WTC11 (cell line): ENCODE data around the gene SH2D5. TPM values are rescaled to one million over a fixed set of nuclear protein-coding genes. Genes with fewer than 3 reads are reported as not detected.
A peak's percentile ranks its signal among the peaks of the same experiment; 100 is the strongest.

Experiments
- ATAC-seq: fragments of 200-7000 bp; cut with Tn5 transposase; 2 replicates; pipeline ENCODE4 v1.10.0; 2021; ENCODE audit warnings: mild to moderate bottlenecking, moderate library complexity
- CTCF ChIA-PET: fragments of 300-600 bp; sonication (Branson Sonifier 250); formaldehyde crosslinking; loops from one replicate; lab custom pipeline; 2021; ENCODE audit warnings: antibody characterized with exemption; lab: Charles Lee
- POLR2A ChIA-PET: fragments of 350-600 bp; sonication (Branson Sonifier 250); formaldehyde crosslinking; loops from one replicate; lab custom pipeline; 2021; ENCODE audit warnings: antibody characterized with exemption; lab: Charles Lee
- DNase-seq: peaks from one replicate; pipeline ENCODE4 v3.0.0; 2021; ENCODE audit warnings: low spot score
- H3K27ac Mint-ChIP-seq: 2 replicates; pipeline ENCODE4 v1.8.0; 2021; ENCODE audit warnings: mixed read lengths
- H3K27me3 Mint-ChIP-seq: 2 replicates; pipeline ENCODE4 v1.8.0; 2021; ENCODE audit warnings: low read depth, mild to moderate bottlenecking, moderate library complexity, mixed read lengths
- H3K36me3 Mint-ChIP-seq: 2 replicates; pipeline ENCODE4 v1.8.0; 2021; ENCODE audit warnings: mixed read lengths
- H3K4me1 Mint-ChIP-seq: 2 replicates; pipeline ENCODE4 v1.8.0; 2022; ENCODE audit warnings: mixed read lengths
- H3K4me3 Mint-ChIP-seq: 2 replicates; pipeline ENCODE4 v1.8.0; 2021; ENCODE audit warnings: mild to moderate bottlenecking, moderate library complexity, mixed read lengths
- H3K9me3 Mint-ChIP-seq: 2 replicates; pipeline ENCODE4 v1.8.0; 2021; ENCODE audit warnings: mixed read lengths
- ATF1 ChIP-seq: sonication (generic); formaldehyde crosslinking; IDR thresholded peaks from 2 replicates; pipeline ENCODE4 v1.8.1; 2023; ENCODE audit warnings: mild to moderate bottlenecking, moderate library complexity, missing genetic modification reagents
- CREM ChIP-seq: sonication (generic); formaldehyde crosslinking; IDR thresholded peaks from 2 replicates; pipeline ENCODE4 v1.8.1; 2022; ENCODE audit warnings: mild to moderate bottlenecking, missing genetic modification reagents, moderate library complexity
- ELF4 ChIP-seq: sonication (generic); formaldehyde crosslinking; IDR thresholded peaks from 2 replicates; pipeline ENCODE4 v1.8.1; 2022; ENCODE audit warnings: low read depth, mild to moderate bottlenecking, moderate library complexity, missing genetic modification reagents
- ETV6 ChIP-seq: sonication (generic); formaldehyde crosslinking; IDR thresholded peaks from 2 replicates; pipeline ENCODE4 v1.8.1; 2022; ENCODE audit warnings: mild to moderate bottlenecking, missing genetic modification reagents
- GRHL2 ChIP-seq: fragments of 250-450 bp; sonication (Bioruptor Pico); IDR thresholded peaks from 2 replicates; pipeline ENCODE4 v1.8.0; 2022; ENCODE audit warnings: mild to moderate bottlenecking, moderate library complexity; ENCODE audit not compliant: insufficient replicate concordance, severe bottlenecking
- HMGA2 ChIP-seq: fragments of 250-450 bp; sonication (Bioruptor Pico); IDR thresholded peaks from 2 replicates; pipeline ENCODE4 v1.4.0; 2021; ENCODE audit warnings: mild to moderate bottlenecking, moderate library complexity
- JAZF1 ChIP-seq: fragments of 250-450 bp; sonication (Bioruptor Pico); IDR thresholded peaks from 2 replicates; pipeline ENCODE4 v1.9.0; 2021; ENCODE audit warnings: moderate library complexity, mild to moderate bottlenecking, inconsistent platforms
- JUN ChIP-seq: sonication (generic); formaldehyde crosslinking; IDR thresholded peaks from 2 replicates; pipeline ENCODE4 v1.8.0; 2023; ENCODE audit warnings: mild to moderate bottlenecking, missing genetic modification reagents
- MYBL2 ChIP-seq: sonication (generic); formaldehyde crosslinking; IDR thresholded peaks from 2 replicates; pipeline ENCODE4 v1.8.1; 2023; ENCODE audit warnings: mild to moderate bottlenecking, moderate library complexity, missing genetic modification reagents
- NR1H2 ChIP-seq: sonication (generic); formaldehyde crosslinking; IDR thresholded peaks from 2 replicates; pipeline ENCODE4 v1.9.0; 2021; ENCODE audit warnings: mild to moderate bottlenecking, moderate library complexity, missing genetic modification reagents
- NR2C2 ChIP-seq: sonication (generic); formaldehyde crosslinking; IDR thresholded peaks from 2 replicates; pipeline ENCODE4 v1.8.0; 2022; ENCODE audit warnings: mild to moderate bottlenecking, missing genetic modification reagents
- RORB ChIP-seq: fragments of 250-450 bp; sonication (Bioruptor Pico); IDR thresholded peaks from 2 replicates; pipeline ENCODE4 v1.9.0; 2021; ENCODE audit warnings: mild to moderate bottlenecking
- SP1 ChIP-seq: sonication (generic); formaldehyde crosslinking; conservative IDR thresholded peaks from 2 replicates; pipeline ENCODE4 v1.8.1; 2022; ENCODE audit warnings: missing genetic modification reagents
- ZBTB21 ChIP-seq: sonication (generic); formaldehyde crosslinking; IDR thresholded peaks from 2 replicates; pipeline ENCODE4 v1.8.1; 2023; ENCODE audit warnings: mild to moderate bottlenecking, missing genetic modification reagents, borderline replicate concordance
- ZNF121 ChIP-seq: sonication (generic); formaldehyde crosslinking; IDR thresholded peaks from 2 replicates; pipeline ENCODE4 v1.8.0; 2023; ENCODE audit warnings: missing genetic modification reagents
- ZNF317 ChIP-seq: sonication (generic); formaldehyde crosslinking; IDR thresholded peaks from 2 replicates; pipeline ENCODE4 v1.8.1; 2023; ENCODE audit warnings: low read depth, mild to moderate bottlenecking, moderate library complexity, missing genetic modification reagents, borderline replicate concordance
- total RNA-seq: library from RNA; stranded (reverse); gene quantifications from 3 replicates; pipeline ENCODE4 v1.2.3, GENCODE V29; 2021
- TF ChIP-seq, protein P1 (sequence below): sonication (generic); formaldehyde crosslinking; IDR thresholded peaks from 2 replicates; pipeline ENCODE4 v1.8.0; 2022; ENCODE audit warnings: mild to moderate bottlenecking, missing genetic modification reagents
- TF ChIP-seq, protein P2 (sequence below): sonication (generic); formaldehyde crosslinking; IDR thresholded peaks from 2 replicates; pipeline ENCODE4 v1.8.1; 2022; ENCODE audit warnings: mild to moderate bottlenecking, missing genetic modification reagents, moderate library complexity, borderline replicate concordance
- TF ChIP-seq, protein P3 (sequence below): sonication (generic); formaldehyde crosslinking; IDR thresholded peaks from 2 replicates; pipeline ENCODE4 v1.8.1; 2022; ENCODE audit warnings: low read depth, mild to moderate bottlenecking, moderate library complexity, missing genetic modification reagents, borderline replicate concordance
- TF ChIP-seq, protein P4 (sequence below): sonication (generic); formaldehyde crosslinking; IDR thresholded peaks from 2 replicates; pipeline ENCODE4 v1.8.1; 2022; ENCODE audit warnings: low read depth, missing genetic modification reagents, borderline replicate concordance
- TF ChIP-seq, protein P5 (sequence below): sonication (generic); formaldehyde crosslinking; IDR thresholded peaks from 2 replicates; pipeline ENCODE4 v1.8.1; 2023; ENCODE audit warnings: mild to moderate bottlenecking, missing genetic modification reagents, borderline replicate concordance
- TF ChIP-seq, protein P6 (sequence below): sonication (generic); formaldehyde crosslinking; conservative IDR thresholded peaks from 2 replicates; pipeline ENCODE4 v1.8.1; 2022; ENCODE audit warnings: mild to moderate bottlenecking, missing genetic modification reagents

SH2D5 gene
- total RNA-seq, 1 experiment from 2014 or later: 13.8 TPM

DNA sequence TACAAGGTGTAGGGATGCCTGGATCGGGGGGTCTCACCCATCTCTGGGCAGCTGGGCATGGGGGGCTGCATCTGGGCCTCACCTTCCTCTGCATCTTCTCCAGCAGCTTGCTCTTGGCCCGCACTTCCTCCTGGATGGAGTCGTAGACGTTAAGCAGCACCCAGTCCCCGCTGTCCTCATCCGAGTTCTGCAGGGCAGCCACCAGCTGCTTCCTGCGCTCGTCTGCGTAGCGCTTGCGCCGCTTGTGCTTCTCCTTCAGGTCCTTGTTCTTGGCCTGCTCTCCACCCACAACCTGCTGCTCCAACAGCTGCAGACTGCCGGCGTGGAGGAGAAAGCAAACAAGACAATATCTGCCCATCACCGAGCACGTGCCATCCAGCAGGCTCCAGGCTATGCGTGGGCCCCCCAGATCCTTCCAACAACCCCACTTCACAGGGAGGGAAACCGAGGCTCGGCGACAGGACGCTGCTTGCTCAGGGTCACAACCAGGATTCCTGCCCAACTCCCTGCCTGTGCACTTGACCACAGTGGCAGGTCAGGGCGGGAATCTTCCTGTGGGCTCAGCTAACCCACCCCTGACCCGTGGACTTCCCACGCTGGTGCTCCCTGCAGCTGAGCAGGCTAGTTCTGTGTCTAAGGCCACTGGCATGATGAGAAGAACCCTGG lies 49.8 kb downstream of the SH2D5 start:
- DNase-seq (no peak), ATAC-seq (no peak)
- Mint-ChIP-seq H3K36me3 (peaks cover 11% of the 10 kb centered on the region), H3K27me3 (no peaks in the 10 kb centered on the region), H3K27ac (no peak overlapping the region), H3K9me3 (no peaks in the 10 kb centered on the region), H3K4me1 (no peaks in the 10 kb centered on the region), H3K4me3 (no peak overlapping the region)
- TF ChIP-seq ELF4 (CRISPR knock-in tag): no peak
- no peak for TF ChIP-seq NR1H2 (CRISPR knock-in tag)
- no peak for TF ChIP-seq MYBL2 (CRISPR knock-in tag)
- no peak for TF ChIP-seq JUN (CRISPR knock-in tag)
- no peak for TF ChIP-seq ZNF121
- no peak for TF ChIP-seq ATF1 (CRISPR knock-in tag)
- TF ChIP-seq, protein P1, sequence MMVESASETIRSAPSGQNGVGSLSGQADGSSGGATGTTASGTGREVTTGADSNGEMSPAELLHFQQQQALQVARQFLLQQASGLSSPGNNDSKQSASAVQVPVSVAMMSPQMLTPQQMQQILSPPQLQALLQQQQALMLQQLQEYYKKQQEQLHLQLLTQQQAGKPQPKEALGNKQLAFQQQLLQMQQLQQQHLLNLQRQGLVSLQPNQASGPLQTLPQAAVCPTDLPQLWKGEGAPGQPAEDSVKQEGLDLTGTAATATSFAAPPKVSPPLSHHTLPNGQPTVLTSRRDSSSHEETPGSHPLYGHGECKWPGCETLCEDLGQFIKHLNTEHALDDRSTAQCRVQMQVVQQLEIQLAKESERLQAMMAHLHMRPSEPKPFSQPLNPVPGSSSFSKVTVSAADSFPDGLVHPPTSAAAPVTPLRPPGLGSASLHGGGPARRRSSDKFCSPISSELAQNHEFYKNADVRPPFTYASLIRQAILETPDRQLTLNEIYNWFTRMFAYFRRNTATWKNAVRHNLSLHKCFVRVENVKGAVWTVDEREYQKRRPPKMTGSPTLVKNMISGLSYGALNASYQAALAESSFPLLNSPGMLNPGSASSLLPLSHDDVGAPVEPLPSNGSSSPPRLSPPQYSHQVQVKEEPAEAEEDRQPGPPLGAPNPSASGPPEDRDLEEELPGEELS (CRISPR knock-in tag): no peak
- no peak for TF ChIP-seq CREM (CRISPR knock-in tag)
- TF ChIP-seq, protein P2, sequence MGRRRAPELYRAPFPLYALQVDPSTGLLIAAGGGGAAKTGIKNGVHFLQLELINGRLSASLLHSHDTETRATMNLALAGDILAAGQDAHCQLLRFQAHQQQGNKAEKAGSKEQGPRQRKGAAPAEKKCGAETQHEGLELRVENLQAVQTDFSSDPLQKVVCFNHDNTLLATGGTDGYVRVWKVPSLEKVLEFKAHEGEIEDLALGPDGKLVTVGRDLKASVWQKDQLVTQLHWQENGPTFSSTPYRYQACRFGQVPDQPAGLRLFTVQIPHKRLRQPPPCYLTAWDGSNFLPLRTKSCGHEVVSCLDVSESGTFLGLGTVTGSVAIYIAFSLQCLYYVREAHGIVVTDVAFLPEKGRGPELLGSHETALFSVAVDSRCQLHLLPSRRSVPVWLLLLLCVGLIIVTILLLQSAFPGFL (CRISPR knock-in tag): no peak
- TF ChIP-seq JAZF1 (CRISPR knock-in tag): no peak
- TF ChIP-seq RORB: no peak
- TF ChIP-seq, protein P3, sequence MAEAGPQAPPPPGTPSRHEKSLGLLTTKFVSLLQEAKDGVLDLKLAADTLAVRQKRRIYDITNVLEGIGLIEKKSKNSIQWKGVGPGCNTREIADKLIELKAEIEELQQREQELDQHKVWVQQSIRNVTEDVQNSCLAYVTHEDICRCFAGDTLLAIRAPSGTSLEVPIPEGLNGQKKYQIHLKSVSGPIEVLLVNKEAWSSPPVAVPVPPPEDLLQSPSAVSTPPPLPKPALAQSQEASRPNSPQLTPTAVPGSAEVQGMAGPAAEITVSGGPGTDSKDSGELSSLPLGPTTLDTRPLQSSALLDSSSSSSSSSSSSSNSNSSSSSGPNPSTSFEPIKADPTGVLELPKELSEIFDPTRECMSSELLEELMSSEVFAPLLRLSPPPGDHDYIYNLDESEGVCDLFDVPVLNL: no peak
- TF ChIP-seq, protein P4, sequence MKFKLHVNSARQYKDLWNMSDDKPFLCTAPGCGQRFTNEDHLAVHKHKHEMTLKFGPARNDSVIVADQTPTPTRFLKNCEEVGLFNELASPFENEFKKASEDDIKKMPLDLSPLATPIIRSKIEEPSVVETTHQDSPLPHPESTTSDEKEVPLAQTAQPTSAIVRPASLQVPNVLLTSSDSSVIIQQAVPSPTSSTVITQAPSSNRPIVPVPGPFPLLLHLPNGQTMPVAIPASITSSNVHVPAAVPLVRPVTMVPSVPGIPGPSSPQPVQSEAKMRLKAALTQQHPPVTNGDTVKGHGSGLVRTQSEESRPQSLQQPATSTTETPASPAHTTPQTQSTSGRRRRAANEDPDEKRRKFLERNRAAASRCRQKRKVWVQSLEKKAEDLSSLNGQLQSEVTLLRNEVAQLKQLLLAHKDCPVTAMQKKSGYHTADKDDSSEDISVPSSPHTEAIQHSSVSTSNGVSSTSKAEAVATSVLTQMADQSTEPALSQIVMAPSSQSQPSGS (CRISPR knock-in tag): no peak
- no peak for TF ChIP-seq SP1 (CRISPR knock-in tag)
- CTCF ChIA-PET: interaction anchor here (0.9 to 1.6 kb wide), 3 partner anchors 11 to 22 kb away, joined by 3 read pairs; partner anchors contain the start of gene DDOST
- POLR2A ChIA-PET: no interaction called here

DNA sequence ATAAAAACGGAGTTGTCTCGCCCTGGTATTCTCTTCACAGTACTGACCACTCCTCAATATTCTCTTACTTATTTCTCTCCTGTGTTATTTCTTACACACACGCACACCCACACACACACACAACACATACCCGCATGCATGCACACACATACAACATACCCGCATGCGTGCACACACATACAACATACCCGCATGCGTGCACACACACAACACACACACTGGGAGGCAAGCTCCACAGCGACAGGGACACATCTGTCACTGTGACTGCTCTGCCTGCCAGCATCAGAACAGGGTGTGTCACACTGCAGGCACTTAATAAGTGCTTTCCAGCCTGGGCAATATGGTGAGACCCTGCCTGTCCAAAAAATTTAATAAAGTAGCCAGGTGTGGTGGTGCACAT lies 50.5 kb downstream of the SH2D5 start:
- DNase-seq (no peak), ATAC-seq (no peak)
- Mint-ChIP-seq H3K9me3 (no peaks in the 10 kb centered on the region), H3K27ac (no peak overlapping the region), H3K4me1 (no peaks in the 10 kb centered on the region), H3K4me3 (no peak overlapping the region), H3K36me3 (peaks cover 17% of the 10 kb centered on the region), H3K27me3 (no peaks in the 10 kb centered on the region)
- POLR2A ChIA-PET: no interaction called here
- CTCF ChIA-PET: interaction anchor here (1.5 kb wide), 1 partner anchor 15 kb away, joined by 5 read pairs; no protein-coding TSS in a partner anchor
- no peak for TF ChIP-seq NR2C2 (CRISPR knock-in tag)
- TF ChIP-seq ZNF121: 0 out of 2 replicates have a peak, but pooled peaks have one; percentile 27

DNA sequence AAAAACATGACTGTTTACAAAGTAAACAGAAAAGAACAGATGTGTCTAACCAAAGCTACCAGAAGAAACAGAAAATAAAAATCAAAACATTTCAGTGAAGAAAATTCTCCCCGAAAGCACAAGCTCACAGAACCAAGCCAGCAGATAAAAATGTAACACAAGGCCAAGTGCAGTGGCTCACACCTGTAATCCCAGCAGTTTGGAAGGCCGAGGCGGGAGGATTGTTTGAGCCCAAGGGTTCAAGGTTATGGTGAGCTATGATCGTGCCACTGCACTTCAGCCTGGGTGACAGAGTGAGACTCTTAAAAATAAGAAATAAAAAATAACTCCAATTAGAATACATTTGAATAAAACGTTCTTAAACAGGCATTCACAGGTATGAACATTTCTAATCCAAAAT lies 52.2 kb downstream of the SH2D5 start:
- ChIA-PET POLR2A (no interaction called here), CTCF (no interaction called here)
- no peak for ATAC-seq
- TF ChIP-seq ETV6 (CRISPR knock-in tag): no peak
- TF ChIP-seq ZNF317 (CRISPR knock-in tag): no peak
- TF ChIP-seq MYBL2 (CRISPR knock-in tag): no peak
- no peak for TF ChIP-seq ATF1 (CRISPR knock-in tag)
- no peak for TF ChIP-seq ZBTB21
- no peak for TF ChIP-seq GRHL2 (CRISPR knock-in tag)
- TF ChIP-seq, protein P5, sequence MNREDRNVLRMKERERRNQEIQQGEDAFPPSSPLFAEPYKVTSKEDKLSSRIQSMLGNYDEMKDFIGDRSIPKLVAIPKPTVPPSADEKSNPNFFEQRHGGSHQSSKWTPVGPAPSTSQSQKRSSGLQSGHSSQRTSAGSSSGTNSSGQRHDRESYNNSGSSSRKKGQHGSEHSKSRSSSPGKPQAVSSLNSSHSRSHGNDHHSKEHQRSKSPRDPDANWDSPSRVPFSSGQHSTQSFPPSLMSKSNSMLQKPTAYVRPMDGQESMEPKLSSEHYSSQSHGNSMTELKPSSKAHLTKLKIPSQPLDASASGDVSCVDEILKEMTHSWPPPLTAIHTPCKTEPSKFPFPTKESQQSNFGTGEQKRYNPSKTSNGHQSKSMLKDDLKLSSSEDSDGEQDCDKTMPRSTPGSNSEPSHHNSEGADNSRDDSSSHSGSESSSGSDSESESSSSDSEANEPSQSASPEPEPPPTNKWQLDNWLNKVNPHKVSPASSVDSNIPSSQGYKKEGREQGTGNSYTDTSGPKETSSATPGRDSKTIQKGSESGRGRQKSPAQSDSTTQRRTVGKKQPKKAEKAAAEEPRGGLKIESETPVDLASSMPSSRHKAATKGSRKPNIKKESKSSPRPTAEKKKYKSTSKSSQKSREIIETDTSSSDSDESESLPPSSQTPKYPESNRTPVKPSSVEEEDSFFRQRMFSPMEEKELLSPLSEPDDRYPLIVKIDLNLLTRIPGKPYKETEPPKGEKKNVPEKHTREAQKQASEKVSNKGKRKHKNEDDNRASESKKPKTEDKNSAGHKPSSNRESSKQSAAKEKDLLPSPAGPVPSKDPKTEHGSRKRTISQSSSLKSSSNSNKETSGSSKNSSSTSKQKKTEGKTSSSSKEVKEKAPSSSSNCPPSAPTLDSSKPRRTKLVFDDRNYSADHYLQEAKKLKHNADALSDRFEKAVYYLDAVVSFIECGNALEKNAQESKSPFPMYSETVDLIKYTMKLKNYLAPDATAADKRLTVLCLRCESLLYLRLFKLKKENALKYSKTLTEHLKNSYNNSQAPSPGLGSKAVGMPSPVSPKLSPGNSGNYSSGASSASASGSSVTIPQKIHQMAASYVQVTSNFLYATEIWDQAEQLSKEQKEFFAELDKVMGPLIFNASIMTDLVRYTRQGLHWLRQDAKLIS: no peak
- no peak for TF ChIP-seq HMGA2 (CRISPR knock-in tag)
- TF ChIP-seq, protein P6, sequence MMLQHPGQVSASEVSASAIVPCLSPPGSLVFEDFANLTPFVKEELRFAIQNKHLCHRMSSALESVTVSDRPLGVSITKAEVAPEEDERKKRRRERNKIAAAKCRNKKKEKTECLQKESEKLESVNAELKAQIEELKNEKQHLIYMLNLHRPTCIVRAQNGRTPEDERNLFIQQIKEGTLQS (CRISPR knock-in tag): no peak

More for the DNA sequence above, 52.2 kb downstream of the SH2D5 start:
- Mint-ChIP-seq H3K27ac (no peak overlapping the region), H3K27me3 (no peaks in the 10 kb centered on the region), H3K9me3 (no peaks in the 10 kb centered on the region), H3K36me3 (peaks cover 17% of the 10 kb centered on the region), H3K4me1 (no peaks in the 10 kb centered on the region), H3K4me3 (no peak overlapping the region)
- DNase-seq: no peak
